Breast epithelium (tissue), 3 donors: ENCODE results near the gene NSMF.

Source experiments
- POLR2A ChIP-seq: fragments of 450-650 bp; IDR thresholded peaks from one replicate; pipeline ENCODE4 v1.6.1; 2016; ENCODE audit warnings: antibody characterized with exemption, mild to moderate bottlenecking, moderate library complexity
- POLR2AphosphoS5 ChIP-seq, 3 donors: sonication (generic); formaldehyde crosslinking; IDR thresholded peaks; one replicate each; pipeline ENCODE4 v1.6.1; 2017; ENCODE audit warnings: antibody characterized with exemption in 3 of 3
- TF ChIP-seq, protein P1 (sequence below), 3 donors: fragments of 450-650 bp; IDR thresholded peaks; one replicate each; pipeline ENCODE4 v1.5.1; 2016 to 2017; ENCODE audit warnings: antibody characterized with exemption in 3 of 3, mild to moderate bottlenecking in 3 of 3, moderate library complexity in 3 of 3

- TF ChIP-seq, protein P1, sequence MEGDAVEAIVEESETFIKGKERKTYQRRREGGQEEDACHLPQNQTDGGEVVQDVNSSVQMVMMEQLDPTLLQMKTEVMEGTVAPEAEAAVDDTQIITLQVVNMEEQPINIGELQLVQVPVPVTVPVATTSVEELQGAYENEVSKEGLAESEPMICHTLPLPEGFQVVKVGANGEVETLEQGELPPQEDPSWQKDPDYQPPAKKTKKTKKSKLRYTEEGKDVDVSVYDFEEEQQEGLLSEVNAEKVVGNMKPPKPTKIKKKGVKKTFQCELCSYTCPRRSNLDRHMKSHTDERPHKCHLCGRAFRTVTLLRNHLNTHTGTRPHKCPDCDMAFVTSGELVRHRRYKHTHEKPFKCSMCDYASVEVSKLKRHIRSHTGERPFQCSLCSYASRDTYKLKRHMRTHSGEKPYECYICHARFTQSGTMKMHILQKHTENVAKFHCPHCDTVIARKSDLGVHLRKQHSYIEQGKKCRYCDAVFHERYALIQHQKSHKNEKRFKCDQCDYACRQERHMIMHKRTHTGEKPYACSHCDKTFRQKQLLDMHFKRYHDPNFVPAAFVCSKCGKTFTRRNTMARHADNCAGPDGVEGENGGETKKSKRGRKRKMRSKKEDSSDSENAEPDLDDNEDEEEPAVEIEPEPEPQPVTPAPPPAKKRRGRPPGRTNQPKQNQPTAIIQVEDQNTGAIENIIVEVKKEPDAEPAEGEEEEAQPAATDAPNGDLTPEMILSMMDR (IDR thresholded peaks at IDR 0.05), result no peak
- no peak for TF ChIP-seq POLR2A
- no peak for TF ChIP-seq POLR2AphosphoS5 (IDR thresholded peaks at IDR 0.05)
These were observed 40.9 kb upstream of the NSMF start for GRCh38 chr9:137499858-137500661.
